ENCODE results near the gene NAT10.

The NAT10 gene

DNA sequence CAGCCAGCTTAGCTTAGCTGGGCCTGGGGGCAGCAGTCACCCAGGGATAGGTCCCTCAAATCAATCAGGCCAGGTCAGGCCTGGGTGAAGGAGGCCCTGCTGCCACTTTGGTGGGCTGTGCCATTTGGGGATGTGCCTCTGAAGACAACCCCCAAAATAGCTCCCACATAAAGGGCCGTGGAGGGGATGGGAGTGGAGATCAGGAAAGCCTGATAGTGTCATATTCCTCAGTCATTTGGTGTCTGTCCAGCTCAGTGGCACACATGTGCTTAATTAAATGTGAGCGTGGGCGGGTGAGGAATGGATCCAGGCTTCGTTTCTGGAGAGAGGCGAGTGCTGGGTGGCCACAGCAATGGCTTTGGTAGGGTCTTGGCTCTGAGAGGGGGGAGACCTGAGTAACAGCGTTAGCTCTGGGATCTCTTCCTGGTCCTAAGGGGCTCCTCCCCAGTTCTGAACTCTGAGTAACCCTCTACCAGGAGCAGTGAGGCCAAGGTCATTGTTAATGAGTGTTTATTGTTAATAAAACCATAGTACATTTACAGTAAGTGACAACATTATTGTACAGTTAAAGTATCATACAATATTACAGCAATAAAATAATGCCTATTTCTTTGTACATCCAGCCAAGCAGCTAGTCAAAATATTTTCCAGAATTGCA is 45.2 kb downstream of the NAT10 start:
- DNase-seq: no peak

DNA sequence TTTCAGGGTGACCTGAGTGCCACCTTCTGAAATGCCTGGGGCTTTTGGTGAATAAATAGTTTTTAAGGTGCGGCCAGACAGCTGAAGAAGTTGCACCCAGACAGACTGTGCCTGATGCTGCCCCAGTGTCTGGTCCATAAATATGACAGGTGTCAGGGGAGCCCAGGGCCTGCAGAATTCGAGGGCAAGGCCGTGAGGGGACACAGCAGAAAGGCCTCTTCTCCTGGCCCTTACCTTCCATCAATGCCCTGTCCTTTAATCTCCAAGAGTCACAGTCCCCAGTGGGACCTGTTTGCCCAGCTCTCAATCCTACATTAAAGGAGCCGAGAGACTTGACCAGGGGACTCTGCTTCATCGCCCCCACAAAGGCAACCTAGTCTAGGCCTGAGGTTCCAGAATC is 45.7 kb downstream of the NAT10 start:
- no peak for DNase-seq

DNA sequence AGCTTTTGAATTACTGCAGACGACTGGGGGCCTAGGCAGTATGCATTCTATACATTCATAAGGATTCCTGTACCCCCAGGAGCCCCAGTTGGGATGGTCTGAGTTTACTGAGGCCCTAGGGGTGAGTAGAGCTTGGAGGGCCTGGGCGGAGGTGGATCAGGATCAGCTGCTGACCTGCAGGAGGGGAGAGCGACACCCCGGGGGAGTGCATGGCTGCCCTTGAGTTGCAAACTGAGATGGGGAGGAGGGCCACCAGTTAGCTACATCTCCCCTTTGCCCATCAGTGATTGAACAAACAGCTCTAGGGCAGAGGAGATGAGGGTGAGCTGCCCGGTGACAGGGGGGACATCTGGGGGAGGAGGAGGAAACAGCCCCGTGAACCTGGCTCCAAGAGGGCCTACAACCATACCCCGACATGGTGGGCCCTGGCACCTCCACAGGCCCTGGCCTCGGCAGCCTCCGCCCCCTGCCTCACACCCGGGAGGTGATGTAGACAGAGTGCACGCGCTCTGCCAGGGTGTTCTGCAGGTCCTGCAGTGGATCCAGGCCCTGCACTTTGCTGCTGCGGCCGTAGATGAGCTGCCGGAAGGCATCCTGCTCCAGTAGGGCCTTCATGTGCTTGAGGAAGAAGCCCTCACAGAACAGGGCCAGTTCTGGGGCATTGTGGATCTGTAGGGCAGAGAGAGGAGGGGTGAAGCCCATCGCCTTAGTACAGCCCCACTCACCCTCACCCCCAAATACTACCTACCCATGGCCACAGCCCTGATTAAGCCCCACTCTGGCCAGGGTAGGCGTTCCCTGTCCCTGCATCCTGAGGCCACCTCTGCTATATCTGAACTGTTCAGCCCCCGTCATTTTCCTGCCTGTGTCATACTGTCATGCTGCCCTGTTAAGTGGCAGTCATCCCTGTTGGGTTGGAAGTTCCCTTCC is 46.8 kb downstream of the NAT10 start:
- DNase-seq: no peak

DNA sequence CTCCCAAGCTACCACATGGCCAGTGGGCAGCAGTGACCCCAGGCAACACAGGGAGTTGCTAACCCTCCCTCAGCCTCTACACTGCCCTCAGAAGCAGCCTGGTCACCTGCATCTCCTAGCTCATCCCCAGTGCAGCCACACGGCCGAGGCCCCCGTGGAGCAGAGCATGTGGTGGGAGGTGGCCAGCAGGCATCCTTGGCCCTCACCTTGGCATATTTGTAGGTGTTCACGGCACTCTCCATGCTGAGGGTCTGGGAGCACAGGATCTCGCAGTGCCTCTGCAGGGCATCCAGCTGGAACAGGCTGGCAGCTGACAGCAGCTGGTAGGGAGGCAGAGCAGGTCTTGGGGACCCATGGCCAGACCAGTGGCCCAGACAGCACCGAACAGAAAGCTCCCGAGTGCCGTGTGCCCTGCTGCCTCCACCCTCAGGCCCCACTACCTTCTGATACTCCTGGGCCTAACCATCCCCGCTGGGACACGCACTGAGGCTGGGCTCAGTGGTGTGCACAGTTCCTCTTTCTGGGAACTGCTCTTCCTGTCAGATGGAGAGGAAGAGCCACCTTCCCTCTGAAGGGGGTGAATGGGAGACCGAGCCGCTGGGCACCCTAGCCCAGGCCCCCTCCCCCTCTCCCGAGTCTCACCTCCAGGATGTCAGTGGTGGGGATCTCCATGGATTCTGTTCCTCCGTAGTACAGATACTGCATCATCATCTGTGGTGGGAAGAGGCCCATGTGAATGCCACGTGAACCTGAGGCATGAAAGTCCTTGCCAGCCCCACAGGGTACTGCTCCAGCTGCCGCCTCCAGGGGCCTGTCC is 48.8 kb downstream of the NAT10 start:
- no peak for DNase-seq

- DNase-seq: no peak
Measured at GRCh38 chr11:34155057-34155756, 49.8 kb downstream of the NAT10 start.

- DNase-seq: no peak
Measured at GRCh38 chr11:34155757-34156062, 50.3 kb downstream of the NAT10 start.

- no peak for DNase-seq
Measured at GRCh38 chr11:34157163-34157562, 51.7 kb downstream of the NAT10 start.

DNA sequence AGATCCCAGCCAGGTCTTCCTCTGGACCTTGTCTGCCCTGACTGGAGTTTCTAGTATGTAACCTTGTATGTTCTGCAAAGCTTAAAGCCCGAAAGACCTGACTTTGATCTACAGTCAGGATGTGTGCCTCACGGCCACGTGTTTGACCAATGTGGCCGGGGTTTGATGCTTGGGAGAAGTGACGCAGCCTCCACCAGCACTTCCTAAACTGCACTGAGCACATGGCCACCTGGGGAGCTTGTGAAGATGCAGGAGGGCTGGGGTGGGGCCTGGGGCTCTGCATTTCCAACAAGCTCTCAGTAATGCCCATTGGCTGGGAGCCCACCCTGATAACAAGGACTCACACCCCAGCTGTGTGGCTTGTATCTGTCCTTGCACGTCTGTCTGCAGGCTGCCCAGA is 53.2 kb downstream of the NAT10 start:
- DNase-seq: no peak

DNA sequence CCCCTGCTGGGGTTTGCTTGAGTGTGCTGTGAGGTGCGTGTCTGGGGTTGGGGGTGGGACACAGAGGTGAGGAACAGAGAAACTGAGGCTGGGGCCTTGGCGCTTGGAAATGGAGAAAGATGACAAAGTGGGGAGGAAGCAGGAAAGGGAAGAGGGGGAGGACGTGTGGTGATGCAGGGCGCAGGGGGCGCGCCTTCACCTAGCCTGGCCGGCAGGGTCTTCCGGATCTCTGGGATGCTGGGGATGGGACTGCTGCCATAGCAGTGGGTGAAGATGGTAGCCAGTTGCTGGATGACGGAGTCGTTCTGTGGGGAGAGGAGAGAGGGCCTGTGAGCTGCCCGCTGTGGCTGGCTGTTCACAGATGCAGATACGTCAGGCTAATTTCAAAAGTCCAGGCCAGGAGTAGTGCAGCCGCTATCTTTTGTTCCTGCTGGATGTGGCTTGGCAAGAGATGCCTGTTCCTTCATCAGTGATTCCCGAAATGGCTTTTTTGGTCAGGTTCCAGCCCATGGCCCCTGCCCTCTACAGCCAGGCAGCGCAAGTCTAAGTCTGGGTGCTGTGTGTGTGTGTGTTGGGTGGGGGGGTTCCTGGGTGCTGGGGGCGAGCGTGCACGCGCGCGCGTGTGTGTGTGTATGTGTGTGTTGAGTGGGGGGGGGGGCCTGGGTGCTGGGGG is 54.8 kb downstream of the NAT10 start:
- DNase-seq: no peak

DNA sequence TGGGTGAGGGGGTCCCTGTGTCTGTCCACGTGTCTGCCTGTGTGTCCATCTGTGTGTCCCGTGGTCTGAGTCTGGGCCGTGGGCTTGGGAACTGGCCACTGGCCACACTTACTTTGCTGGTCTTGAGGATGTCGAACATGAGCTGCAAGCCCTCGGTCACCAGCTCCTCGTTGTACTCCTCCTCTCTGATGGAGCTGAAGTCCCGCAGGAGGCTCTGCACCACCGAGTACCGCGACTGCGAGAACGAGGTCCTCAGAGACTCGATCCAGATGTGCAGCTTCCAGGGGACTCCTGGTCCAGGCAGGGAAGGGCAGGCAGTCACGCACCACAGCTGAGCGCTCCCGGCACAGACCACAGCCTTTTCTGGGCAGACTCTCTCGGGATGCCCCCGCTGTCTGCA is 55.4 kb downstream of the NAT10 start:
- no peak for DNase-seq

GRCh38 chr11:34161361-34161760 is 55.9 kb downstream of the NAT10 start:
- no peak for DNase-seq

DNA sequence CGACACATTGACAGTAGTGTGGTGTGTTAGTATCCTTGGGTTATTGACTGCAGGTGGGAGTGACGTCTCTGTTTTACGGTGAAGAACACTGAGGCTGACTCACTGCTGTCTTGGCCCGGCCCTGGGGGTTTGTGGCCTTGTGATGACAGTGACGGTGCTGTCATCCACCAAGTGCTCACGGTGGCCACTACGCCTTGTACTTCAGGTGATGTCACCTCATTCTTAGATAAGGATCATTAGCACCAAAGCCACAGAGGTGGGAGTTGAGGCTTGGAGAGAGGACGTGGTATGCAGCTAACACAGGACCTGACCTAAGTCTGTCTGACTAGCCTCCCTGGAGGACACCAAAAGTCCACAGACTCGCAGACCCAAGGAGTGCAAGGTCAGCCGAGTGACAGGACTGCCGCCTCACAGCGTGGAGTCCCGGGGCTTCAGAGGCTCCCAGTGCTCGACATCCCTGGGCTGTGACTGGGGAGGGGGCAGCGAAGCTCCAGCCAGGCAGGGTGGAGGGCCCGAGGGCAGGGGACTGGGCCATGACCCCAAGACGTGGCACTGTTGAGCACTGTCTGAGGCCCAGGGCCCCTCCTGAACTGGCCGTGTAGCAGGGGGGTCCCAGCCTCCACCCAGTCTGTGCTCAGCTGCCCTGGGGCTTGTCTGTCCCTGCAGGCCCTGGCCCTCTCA is 56.5 kb downstream of the NAT10 start:
- peak; percentile 30 for DNase-seq

- DNase-seq: no peak
Measured at GRCh38 chr11:34162493-34162820, 57.0 kb downstream of the NAT10 start.

- DNase-seq: no peak
Measured at GRCh38 chr11:34162856-34163255, 57.4 kb downstream of the NAT10 start.

DNA sequence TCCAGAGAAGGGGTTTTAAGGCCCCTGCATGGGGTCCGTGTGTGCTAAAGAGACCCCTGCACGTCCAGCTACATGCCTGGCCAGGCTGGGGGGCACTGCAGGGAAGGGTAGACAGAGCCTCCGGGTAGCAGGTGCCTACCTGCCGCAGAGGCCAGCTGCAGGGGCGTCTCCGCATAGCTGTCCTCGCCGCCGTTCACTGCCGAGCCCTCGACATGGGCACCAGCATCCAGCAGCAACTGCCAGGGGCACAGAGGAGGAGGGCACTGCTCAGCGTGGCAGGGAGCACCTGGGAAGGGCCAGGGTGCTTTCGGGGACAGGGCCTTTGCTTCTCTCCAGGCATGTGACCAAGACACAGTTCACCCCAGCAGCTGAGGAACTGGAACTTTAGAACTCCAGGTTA is 59.7 kb downstream of the NAT10 start:
- no peak for DNase-seq

DNA sequence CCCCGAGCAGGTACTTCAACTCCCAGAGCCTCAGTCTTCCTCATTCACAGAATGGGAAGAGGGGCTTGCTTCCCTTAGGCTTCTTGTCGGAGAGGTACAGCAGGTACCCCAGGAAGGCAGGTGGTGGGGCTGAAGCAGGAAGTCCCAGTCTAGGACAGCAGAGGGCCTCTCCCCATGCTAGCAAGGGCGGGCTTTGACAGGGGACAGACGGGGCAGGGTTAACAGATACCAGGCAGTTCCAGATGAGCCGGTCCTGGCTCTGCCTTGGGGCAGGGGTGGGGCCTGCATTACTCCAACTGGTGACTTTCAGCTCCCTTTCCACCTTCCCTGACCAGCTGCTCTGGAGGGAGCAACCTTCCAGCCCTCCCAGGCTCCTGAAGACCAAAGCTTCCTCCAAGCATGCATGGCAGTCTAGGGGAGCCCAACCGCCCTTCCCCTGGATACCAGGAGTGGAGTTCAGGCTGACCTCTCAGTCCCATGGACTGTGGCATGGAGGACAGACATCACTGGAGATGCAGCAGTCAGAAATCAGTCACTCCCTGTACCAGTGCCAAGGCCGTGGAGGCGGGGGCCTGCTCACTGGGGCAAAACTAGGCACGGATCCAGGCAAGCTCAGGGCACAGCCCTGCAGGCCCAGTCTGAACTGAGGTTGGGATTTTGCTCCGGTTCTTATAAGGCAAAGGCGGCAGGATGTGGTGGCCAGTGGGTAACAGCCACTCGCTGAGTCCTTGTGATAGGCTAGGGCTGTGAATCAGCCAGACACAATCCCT is 60.5 kb downstream of the NAT10 start:
- DNase-seq: no peak

DNA sequence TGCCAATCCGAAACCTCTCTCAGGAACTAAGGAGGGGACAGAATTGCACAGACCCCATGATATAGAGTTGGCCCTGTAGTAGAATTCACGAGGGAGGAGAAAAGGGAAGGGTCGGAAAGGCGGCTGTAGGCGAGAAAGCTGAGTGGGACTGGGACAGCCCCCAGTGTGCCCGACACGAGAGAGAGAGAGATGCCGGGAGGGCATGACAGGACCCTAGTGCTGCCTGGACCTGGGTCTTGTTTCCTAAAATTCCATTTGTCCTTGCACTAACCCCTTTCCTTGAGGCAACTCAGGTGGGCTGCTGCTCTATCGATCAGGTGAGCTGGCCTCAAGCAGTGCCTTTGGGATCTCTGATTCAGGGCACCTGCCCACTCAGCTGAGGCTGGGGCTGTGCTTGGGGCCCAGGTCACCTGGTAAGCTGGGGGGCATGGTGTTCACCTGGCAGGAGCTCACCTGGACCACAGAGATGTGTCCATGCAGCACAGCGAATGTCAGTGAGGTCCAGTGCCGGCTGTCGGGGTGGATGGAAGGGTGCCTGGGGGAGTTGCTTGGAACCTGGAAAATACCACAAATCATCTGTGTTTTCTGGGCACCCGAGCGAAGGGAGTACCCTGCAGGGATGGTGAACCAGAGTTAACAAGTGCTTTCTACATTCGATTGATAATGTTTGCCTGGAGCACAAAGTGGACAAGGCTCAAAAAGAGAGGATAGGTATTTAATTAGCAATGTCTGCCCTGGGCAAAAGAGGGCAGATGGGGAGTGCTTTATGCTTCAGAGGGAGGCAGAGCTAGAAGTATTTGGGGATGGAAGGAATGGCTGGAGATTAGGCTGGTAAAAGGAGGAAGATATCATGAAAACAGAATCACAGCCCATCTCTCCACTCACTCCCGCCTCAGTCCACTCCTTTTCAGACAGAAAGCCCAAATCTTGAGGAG is 61.6 kb downstream of the NAT10 start:
- no peak for DNase-seq

DNA sequence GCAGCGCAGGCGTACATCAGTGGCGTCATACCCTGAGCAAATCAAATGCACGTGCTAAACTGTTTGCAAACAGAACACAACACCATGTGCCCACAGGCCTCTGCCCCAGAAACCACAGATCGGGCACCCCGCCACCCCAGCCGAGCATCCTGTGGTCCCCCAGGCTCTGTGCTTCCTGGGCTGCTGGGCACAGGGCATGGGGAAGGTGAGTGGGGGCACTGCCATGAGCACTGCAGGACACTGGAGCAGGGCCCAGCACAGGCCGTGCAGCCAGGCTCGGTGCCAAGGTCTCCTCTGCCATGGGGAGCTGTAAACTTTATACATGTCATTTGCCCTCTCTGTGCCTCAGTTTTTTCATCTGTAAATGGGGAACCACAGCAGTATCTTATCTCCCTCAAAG is 62.5 kb downstream of the NAT10 start:
- no peak for DNase-seq

GRCh38 chr11:34168642-34169420 is 63.4 kb downstream of the NAT10 start:
- no peak for DNase-seq
